Measurements from ENCODE around the gene AGBL5. TPM values are rescaled to one million over a fixed set of nuclear protein-coding genes. Genes with fewer than 3 reads are reported as not detected.

Gene AGBL5
- 27.9 to 33.4 TPM (median 30.3 TPM) in 5 replicates for total RNA-seq (2022; extraction: Qiagen RNA extraction)

GRCh38 chr2:27050996-27051901 is at the start of gene AGBL5:
Gene AGBL5, plus strand, starts transcription at chr2:27051668. Its CDS starts 1,291 bp downstream, at chr2:27052959.

GRCh38 chr2:27032495-27033252 is 18.8 kb upstream of the AGBL5 start, which contains the start of gene TMEM214:
Gene TMEM214, plus strand, starts transcription at chr2:27032965. Its CDS starts 51 bp downstream, at chr2:27033016.

GRCh38 chr2:27071277-27071989 is 20.0 kb downstream of the AGBL5 start, which contains the start of gene OST4:
Gene OST4, minus strand, starts transcription at chr2:27071654.

GRCh38 chr2:27078267-27079194 is 27.1 kb downstream of the AGBL5 start, which contains the start of gene EMILIN1:
Gene EMILIN1, plus strand, starts transcription at chr2:27078615. Its CDS starts 451 bp downstream, at chr2:27079066.

GRCh38 chr2:27086724-27087593 is 35.5 kb downstream of the AGBL5 start, which contains the start of gene KHK:
Gene KHK, plus strand, starts transcription at chr2:27086772. Its CDS starts 488 bp downstream, at chr2:27087260.

GRCh38 chr2:27118525-27119329 is 67.3 kb downstream of the AGBL5 start, which contains the start of gene CGREF1:
Gene CGREF1, minus strand, starts transcription at chr2:27119128. Its CDS starts 14,762 bp downstream, at chr2:27104366.

Other genes with a start within 250 kb of the AGBL5 start
- gene DPYSL5, start 203.5 kb upstream of the AGBL5 start, total RNA-seq (2022; extraction: Qiagen RNA extraction) = 3.8 to 6.2 TPM (median 5.2 TPM) in 5 replicates
- 9.6 to 11.9 TPM (median 11.1 TPM) in 5 replicates for gene MAPRE3, start 81.0 kb upstream of the AGBL5 start, total RNA-seq (2022; extraction: Qiagen RNA extraction)
- 59.1 to 67.4 TPM (median 64.7 TPM) in 5 replicates for gene TMEM214, start 18.7 kb upstream of the AGBL5 start, total RNA-seq (2022; extraction: Qiagen RNA extraction)
- gene OST4, start 20.0 kb downstream of the AGBL5 start, total RNA-seq (2022; extraction: Qiagen RNA extraction) = 505 to 575 TPM (median 551 TPM) in 5 replicates
- 0.32 to 0.55 TPM (median 0.48 TPM) in 5 replicates for gene EMILIN1, start 26.9 kb downstream of the AGBL5 start, total RNA-seq (2022; extraction: Qiagen RNA extraction)
- 8.7 to 10.9 TPM (median 9.3 TPM) in 5 replicates for gene KHK, start 35.1 kb downstream of the AGBL5 start, total RNA-seq (2022; extraction: Qiagen RNA extraction)
- 6.9 to 8.5 TPM (median 7.6 TPM) in 5 replicates for gene CGREF1, start 67.5 kb downstream of the AGBL5 start, total RNA-seq (2022; extraction: Qiagen RNA extraction)
- gene ABHD1, start 72.1 kb downstream of the AGBL5 start, total RNA-seq (2022; extraction: Qiagen RNA extraction) = 0.82 to 2.0 TPM (median 1.4 TPM) in 5 replicates
- 50.1 to 64.2 TPM (median 56.2 TPM) in 5 replicates for gene PREB, start 83.0 kb downstream of the AGBL5 start, total RNA-seq (2022; extraction: Qiagen RNA extraction)
- gene PRR30, start 87.7 kb downstream of the AGBL5 start, total RNA-seq (2022; extraction: Qiagen RNA extraction) = not detected in 5 replicates
- not detected in 5 replicates for gene TCF23, start 97.3 kb downstream of the AGBL5 start, total RNA-seq (2022; extraction: Qiagen RNA extraction)
- gene ATRAID, start 160.4 kb downstream of the AGBL5 start, total RNA-seq (2022; extraction: Qiagen RNA extraction) = 207 to 223 TPM (median 220 TPM) in 5 replicates
- 57.7 to 83.7 TPM (median 65.2 TPM) in 5 replicates for gene SLC5A6, start 160.6 kb downstream of the AGBL5 start, total RNA-seq (2022; extraction: Qiagen RNA extraction)
- gene CAD, start 165.7 kb downstream of the AGBL5 start, total RNA-seq (2022; extraction: Qiagen RNA extraction) = 56.9 to 63.5 TPM (median 59.3 TPM) in 5 replicates
- 2.8 to 3.6 TPM (median 3.2 TPM) in 5 replicates for gene SLC30A3, start 211.4 kb downstream of the AGBL5 start, total RNA-seq (2022; extraction: Qiagen RNA extraction)
- not detected in 5 replicates for gene DNAJC5G, start 223.8 kb downstream of the AGBL5 start, total RNA-seq (2022; extraction: Qiagen RNA extraction)
- 0.81 to 1.1 TPM (median 0.88 TPM) in 5 replicates for gene TRIM54, start 230.8 kb downstream of the AGBL5 start, total RNA-seq (2022; extraction: Qiagen RNA extraction)